HCT116 (cell line): Measurements from ENCODE around the gene CELA2B. TPM values are rescaled to one million over a fixed set of nuclear protein-coding genes. Genes with fewer than 3 reads are reported as not detected.
"Not testable (repeated sequence)": the region's sequence is repeated elsewhere in the genome, so short reads cannot be mapped to it uniquely, and the experiment has no call there.

Source experiments
- ATAC-seq: fragments of 200-7000 bp; cut with Tn5 transposase; 2 replicates; pipeline ENCODE4 v1.9.1; 2020; ENCODE audit warnings: mild to moderate bottlenecking, moderate library complexity
- BruUV-seq: library from RNA; stranded (reverse); fragments of 400-500 nt; replicated peaks from 2 replicates; lab custom pipeline; 2021; lab: Mats Ljungman, UMichigan
- CTCF ChIA-PET: fragments of 300-600 bp; sonication (Branson Sonifier 250); formaldehyde crosslinking; loops from one replicate; lab custom pipeline; 2021; ENCODE audit warnings: antibody characterized with exemption; lab: Charles Lee
- POLR2A ChIA-PET: fragments of 300-600, 350-600 bp; sonication (Branson Sonifier 250); formaldehyde crosslinking; loops from one replicate; lab custom pipeline; 2021; ENCODE audit warnings: antibody characterized with exemption; lab: Charles Lee
- RAD21 ChIA-PET, 2 experiments: fragments of 300-600 bp; sonication (Branson Sonifier 250); formaldehyde crosslinking; loops; one replicate each; lab custom pipeline; 2023; ENCODE audit warnings: low total read pairs in 2 of 2; ENCODE audit not compliant: uncharacterized antibody in 2 of 2, unreplicated experiment in 2 of 2, low non-redundant PET in 1 of 2; lab: Charles Lee
- DNase-seq: peaks from one replicate; pipeline ENCODE4 v3.0.0-alpha.2; 2010; ENCODE audit warnings: low read depth, low spot score
- H2AFZ ChIP-seq: fragments of 200-600 bp; shearing (Covaris generic), sonication (generic); 2 replicates; pipeline ENCODE4 v1.6.1; 2017; ENCODE audit warnings: low read depth, mixed run types, mixed read lengths, antibody characterized with exemption, low read length; ENCODE audit not compliant: poor library complexity, severe bottlenecking
- H3K27ac ChIP-seq: 2 replicates; pipeline ENCODE4 v1.5.1; 2012; ENCODE audit warnings: low read depth, low read length
- H3K27me3 ChIP-seq: fragments of 200-600 bp; sonication (generic); 2 replicates; pipeline ENCODE4 v1.6.1; 2016; ENCODE audit warnings: mixed run types, low read length, mixed read lengths; ENCODE audit not compliant: insufficient read depth
- H3K36me3 ChIP-seq, 2 experiments: fragments of 200-500 bp in 1 of 2; fragments of 200-600 bp in 1 of 2; sonication (Bioruptor generic) in 1 of 2; sonication (generic) in 1 of 2; 2 replicates each; pipeline versions ENCODE4 v1.5.1 to v1.6.1; 2014 to 2016; ENCODE audit warnings: low read length in 2 of 2, inconsistent platforms in 1 of 2, mixed read lengths in 1 of 2, mixed run types in 1 of 2; ENCODE audit not compliant: insufficient read depth in 2 of 2, control insufficient read depth in 1 of 2
- H3K4me1 ChIP-seq, 2 experiments: fragments of 200-600 bp in 1 of 2; sonication (generic) in 1 of 2; 2 replicates each; pipeline versions ENCODE4 v1.5.1 to v1.6.1; 2012 to 2017; ENCODE audit warnings: low read length in 2 of 2, inconsistent platforms in 1 of 2, mild to moderate bottlenecking in 1 of 2, mixed read lengths in 1 of 2, mixed run types in 1 of 2, moderate library complexity in 1 of 2; ENCODE audit not compliant: insufficient read depth in 2 of 2, control insufficient read depth in 1 of 2
- H3K4me2 ChIP-seq: fragments of 200-600 bp; sonication (generic); 2 replicates; pipeline ENCODE4 v1.6.1; 2017; ENCODE audit warnings: mixed run types, low read length, mixed read lengths
- H3K4me3 ChIP-seq, 2 experiments: fragments of 200-600 bp in 1 of 2; sonication (generic) in 1 of 2; replicated peaks in 1 of 2; 2 replicates each; pipeline ENCODE4 v1.5.1; 2011 to 2016; ENCODE audit warnings: low read length in 2 of 2, control low read depth in 1 of 2, low read depth in 1 of 2, mild to moderate bottlenecking in 1 of 2, mixed read lengths in 1 of 2, mixed run types in 1 of 2
- H3K79me2 ChIP-seq: fragments of 200-600 bp; sonication (generic); 2 replicates; pipeline ENCODE4 v1.6.1; 2017; ENCODE audit warnings: mild to moderate bottlenecking, mixed run types, low read length, moderate library complexity, mixed read lengths; ENCODE audit not compliant: insufficient read depth
- H3K9ac ChIP-seq: fragments of 200-600 bp; sonication (generic); 2 replicates; pipeline ENCODE4 v1.6.1; 2016; ENCODE audit warnings: low read length, mixed read lengths
- H3K9me2 ChIP-seq: fragments of 200-600 bp; sonication (generic), shearing (Covaris generic); 2 replicates; pipeline ENCODE4 v1.6.1; 2017; ENCODE audit warnings: mixed run types, mild to moderate bottlenecking, moderate library complexity; ENCODE audit not compliant: insufficient read depth
- H3K9me3 ChIP-seq, 2 experiments: fragments of 200-500 bp in 1 of 2; fragments of 200-600 bp in 1 of 2; sonication (Bioruptor generic) in 1 of 2; sonication (generic) in 1 of 2; 2 replicates each; pipeline ENCODE4 v1.6.1; 2014 to 2017; ENCODE audit warnings: low read length in 2 of 2, mixed read lengths in 2 of 2, inconsistent platforms in 1 of 2, low read depth in 1 of 2, mild to moderate bottlenecking in 1 of 2, mixed run types in 1 of 2, moderate library complexity in 1 of 2; ENCODE audit not compliant: control insufficient read depth in 1 of 2, insufficient read depth in 1 of 2
- H4K20me1 ChIP-seq: fragments of 200-600 bp; sonication (generic), shearing (Covaris generic); 2 replicates; pipeline ENCODE4 v1.6.1; 2017; ENCODE audit warnings: mixed run types, mild to moderate bottlenecking, moderate library complexity; ENCODE audit not compliant: insufficient read depth
- EGR1 ChIP-seq: IDR thresholded peaks from 2 replicates; pipeline ENCODE4 v1.6.1; 2012; ENCODE audit warnings: low read depth
- EZH2phosphoT487 ChIP-seq: fragments of 200-600 bp; IDR thresholded peaks from 2 replicates; pipeline ENCODE4 v1.6.1; 2018; ENCODE audit warnings: antibody characterized with exemption, borderline replicate concordance
- FOSL1 ChIP-seq: IDR thresholded peaks from 2 replicates; pipeline ENCODE4 v1.6.1; 2012; ENCODE audit warnings: low read depth
- JUND ChIP-seq: IDR thresholded peaks from 2 replicates; pipeline ENCODE4 v1.6.1; 2012
- POLR2AphosphoS5 ChIP-seq: IDR thresholded peaks from 2 replicates; pipeline ENCODE4 v1.6.1; 2011; ENCODE audit warnings: mild to moderate bottlenecking, low read depth, low read length, moderate library complexity
- ZNF274 ChIP-seq: fragments of 200-500 bp; sonication (Bioruptor generic); IDR thresholded peaks from 2 replicates; pipeline ENCODE4 v1.6.1; 2014; ENCODE audit warnings: mild to moderate bottlenecking, low read depth, low read length, inconsistent platforms
- intact Hi-C: fragments of 100-400 bp; cut with micrococcal nuclease; formaldehyde crosslinking; loops from 2 replicates; pipeline ENCODE4 v1.10.0; 2022
- total RNA-seq: library from RNA; stranded (reverse); gene quantifications from one replicate; pipeline ENCODE4 v1.2.1, GENCODE V29; 2021; ENCODE audit not compliant: unreplicated experiment

CELA2B gene
- total RNA-seq, 1 experiment from 2014 or later: not detected

- H3K4me2 ChIP-seq: no peak overlapping the region
- H3K4me1 ChIP-seq: no peaks in the 10 kb centered on the region
- H3K9ac ChIP-seq: no peak overlapping the region
- H3K36me3 ChIP-seq: no peaks in the 10 kb centered on the region
- POLR2A ChIA-PET: no interaction called here
- H3K27me3 ChIP-seq: no peaks in the 10 kb centered on the region
- CTCF ChIA-PET: no interaction called here
- H3K4me3 ChIP-seq: no peak overlapping the region
- ATAC-seq (no peak), DNase-seq (no peak)
- no peaks in the 10 kb centered on the region for H3K9me2 ChIP-seq
- H3K27ac ChIP-seq: no peak overlapping the region
- intact Hi-C loops: no loop called here
- RAD21 ChIA-PET: no interaction called here
- TF ChIP-seq EGR1 (no peak), POLR2AphosphoS5 (no peak), FOSL1 (no peak), EZH2phosphoT487 (no peak), JUND (no peak), ZNF274 (no peak)
- H3K9me3 ChIP-seq: no peaks in the 10 kb centered on the region
- BruUV-seq: no TSS peak
- H2AFZ ChIP-seq: no peak overlapping the region
- no peaks in the 10 kb centered on the region for H4K20me1 ChIP-seq
- no peaks in the 10 kb centered on the region for H3K79me2 ChIP-seq
Measured at GRCh38 chr1:15485636-15486035, 9.7 kb downstream of the CELA2B start.

- H2AFZ ChIP-seq, CTCF ChIA-PET, DNase-seq, H3K9ac ChIP-seq, H3K4me2 ChIP-seq, RAD21 ChIA-PET, H4K20me1 ChIP-seq, H3K27ac ChIP-seq, H3K4me3 ChIP-seq, ATAC-seq, H3K4me1 ChIP-seq, BruUV-seq, H3K27me3 ChIP-seq, H3K36me3 ChIP-seq, intact Hi-C loops, H3K9me3 ChIP-seq, H3K79me2 ChIP-seq, H3K9me2 ChIP-seq, POLR2A ChIA-PET: not testable (repeated sequence)
Measured at GRCh38 chr1:15486844-15487610, 11.1 kb downstream of the CELA2B start.
